BE2C (cell line): ENCODE measurements around the gene PSEN2.

Source experiments
- DNase-seq: peaks from one replicate; pipeline ENCODE4 v3.0.0-alpha.2; 2020
- H3K27me3 ChIP-seq: fragments of 250-450 bp; sonication (Bioruptor Pico); 2 replicates; pipeline ENCODE4 v1.5.1; 2020; ENCODE audit warnings: mild to moderate bottlenecking
- H3K36me3 ChIP-seq: fragments of 250-450 bp; sonication (Bioruptor Pico); 2 replicates; pipeline ENCODE4 v1.5.1; 2020; ENCODE audit warnings: mild to moderate bottlenecking
- H3K4me1 ChIP-seq: fragments of 250-450 bp; sonication (Bioruptor Pico); 2 replicates; pipeline ENCODE4 v1.5.1; 2020
- H3K4me3 ChIP-seq: 2 replicates; pipeline ENCODE4 v1.5.1; 2011; ENCODE audit warnings: low read depth, low read length
- H3K9me3 ChIP-seq: fragments of 250-450 bp; sonication (Bioruptor Pico); 2 replicates; pipeline ENCODE4 v1.5.1; 2020
- CTCF ChIP-seq: IDR thresholded peaks from 2 replicates; pipeline ENCODE4 v1.5.1; 2012; ENCODE audit warnings: mild to moderate bottlenecking, low read depth, low read length

The PSEN2 gene

GRCh38 chr1:226825746-226826100 is 44.7 kb upstream of the PSEN2 start:
- Histone ChIP-seq H3K27me3 (no peaks in the 10 kb centered on the region), H3K4me1 (peaks cover 1% of the 10 kb centered on the region; the same call in 1 of the 2 replicates), H3K36me3 (no peaks in the 10 kb centered on the region), H3K4me3 (no peak overlapping the region), H3K9me3 (no peaks in the 10 kb centered on the region)
- no peak for TF ChIP-seq CTCF
- no peak for DNase-seq

- Histone ChIP-seq H3K36me3 (no peaks in the 10 kb centered on the region), H3K27me3 (no peaks in the 10 kb centered on the region), H3K9me3 (no peaks in the 10 kb centered on the region), H3K4me3 (no peak overlapping the region), H3K4me1 (no peaks in the 10 kb centered on the region)
- no peak for TF ChIP-seq CTCF
- DNase-seq: no peak
Measured at GRCh38 chr1:226826479-226827261, 43.7 kb upstream of the PSEN2 start.

GRCh38 chr1:226827458-226827857 is 43.0 kb upstream of the PSEN2 start:
- Histone ChIP-seq H3K4me1 (no peaks in the 10 kb centered on the region), H3K27me3 (no peaks in the 10 kb centered on the region), H3K9me3 (no peaks in the 10 kb centered on the region), H3K36me3 (no peaks in the 10 kb centered on the region), H3K4me3 (no peak overlapping the region)
- DNase-seq: no peak
- TF ChIP-seq CTCF: no peak

GRCh38 chr1:226827968-226828513 is 42.4 kb upstream of the PSEN2 start:
- Histone ChIP-seq H3K4me1 (no peaks in the 10 kb centered on the region), H3K36me3 (no peaks in the 10 kb centered on the region), H3K27me3 (no peaks in the 10 kb centered on the region), H3K9me3 (no peaks in the 10 kb centered on the region), H3K4me3 (no peak overlapping the region)
- peak; percentile 94 for DNase-seq
- peak; percentile 92 for TF ChIP-seq CTCF

GRCh38 chr1:226829105-226829504 is 41.3 kb upstream of the PSEN2 start:
- no peak for TF ChIP-seq CTCF
- Histone ChIP-seq H3K4me1 (no peaks in the 10 kb centered on the region), H3K9me3 (no peaks in the 10 kb centered on the region), H3K36me3 (no peaks in the 10 kb centered on the region), H3K27me3 (no peaks in the 10 kb centered on the region), H3K4me3 (no peak overlapping the region)
- DNase-seq: no peak

GRCh38 chr1:226831953-226832352 is 38.5 kb upstream of the PSEN2 start:
- no peaks in the 10 kb centered on the region for H3K4me1 ChIP-seq
- no peak overlapping the region for H3K4me3 ChIP-seq
- no peaks in the 10 kb centered on the region for H3K36me3 ChIP-seq
- no peaks in the 10 kb centered on the region for H3K9me3 ChIP-seq
- DNase-seq: no peak
- no peaks in the 10 kb centered on the region for H3K27me3 ChIP-seq
- TF ChIP-seq CTCF: no peak
